HEK293 (cell line): Measurements from ENCODE around the gene NF2.

Experiments used
- CTCF ChIA-PET: fragments of 350-600 bp; formaldehyde crosslinking; extraction: SDS; loops from one replicate; lab custom pipeline; 2021; ENCODE audit warnings: antibody characterized with exemption; lab: Yijun Ruan, JAX
- POLR2A ChIA-PET: fragments of 300-600 bp; formaldehyde crosslinking; extraction: SDS; loops from one replicate; lab custom pipeline; 2020; ENCODE audit warnings: antibody characterized with exemption, inconsistent platforms; lab: Yijun Ruan, JAX
- H3K27ac ChIP-seq: fragments of 200-500 bp; sonication (Bioruptor generic); 2 replicates; pipeline ENCODE4 v1.5.1; 2014; ENCODE audit warnings: low read depth, low read length, control low read depth, inconsistent platforms; ENCODE audit errors: extremely low read depth
- H3K36me3 ChIP-seq, 2 experiments: fragments of 200-500 bp in 1 of 2; sonication (Bioruptor generic) in 1 of 2; 1 replicate in 1 of 2; 2 replicates in 1 of 2; pipeline ENCODE4 v1.5.1; 2014 to 2017; ENCODE audit warnings: inconsistent platforms in 2 of 2, low read length in 2 of 2; ENCODE audit not compliant: control insufficient read depth in 2 of 2, insufficient read depth in 1 of 2
- H3K4me1 ChIP-seq: fragments of 200-500 bp; sonication (Bioruptor generic); 2 replicates; pipeline ENCODE4 v1.5.1; 2014; ENCODE audit warnings: mild to moderate bottlenecking, low read length, inconsistent platforms; ENCODE audit not compliant: control insufficient read depth, insufficient read depth
- H3K4me3 ChIP-seq: 2 replicates; pipeline ENCODE4 v1.5.1; 2011; ENCODE audit warnings: low read depth, mild to moderate bottlenecking, control low read depth, low read length, moderate library complexity
- H3K9me3 ChIP-seq: fragments of 200-500 bp; sonication (Bioruptor generic); 2 replicates; pipeline ENCODE4 v1.5.1; 2014; ENCODE audit warnings: low read depth, low read length, inconsistent platforms; ENCODE audit not compliant: control insufficient read depth, insufficient read depth
- CTCF ChIP-seq: fragments of 450-650 bp; formaldehyde crosslinking; IDR thresholded peaks from 2 replicates; pipeline ENCODE4 v1.5.1; 2016; ENCODE audit warnings: missing biosample characterization, missing genetic modification characterization
- FEZF1 ChIP-seq: fragments of 450-650 bp; formaldehyde crosslinking; IDR thresholded peaks from 2 replicates; pipeline ENCODE4 v1.5.1; 2016; ENCODE audit warnings: missing biosample characterization, missing genetic modification characterization
- GLIS1 ChIP-seq: fragments of 450-650 bp; formaldehyde crosslinking; IDR thresholded peaks from 2 replicates; pipeline ENCODE4 v1.5.1; 2016; ENCODE audit warnings: missing biosample characterization, missing genetic modification characterization
- GLIS2 ChIP-seq: fragments of 450-650 bp; formaldehyde crosslinking; IDR thresholded peaks from 2 replicates; pipeline ENCODE4 v1.5.1; 2016; ENCODE audit warnings: missing biosample characterization, missing genetic modification characterization
- KLF9 ChIP-seq: fragments of 450-650 bp; formaldehyde crosslinking; IDR thresholded peaks from 2 replicates; pipeline ENCODE4 v1.5.1; 2016; ENCODE audit warnings: missing biosample characterization, missing genetic modification characterization, low read depth
- PATZ1 ChIP-seq: fragments of 450-650 bp; formaldehyde crosslinking; IDR thresholded peaks from 2 replicates; pipeline ENCODE4 v1.5.1; 2016; ENCODE audit warnings: missing biosample characterization, missing genetic modification characterization
- ZIC2 ChIP-seq: fragments of 450-650 bp; formaldehyde crosslinking; IDR thresholded peaks from 2 replicates; pipeline ENCODE4 v1.5.1; 2016; ENCODE audit warnings: missing biosample characterization, missing genetic modification characterization
- ZNF169 ChIP-seq: fragments of 450-650 bp; formaldehyde crosslinking; IDR thresholded peaks from 2 replicates; pipeline ENCODE4 v1.5.1; 2016; ENCODE audit warnings: missing biosample characterization, missing genetic modification characterization
- ZNF202 ChIP-seq: fragments of 450-650 bp; formaldehyde crosslinking; IDR thresholded peaks from 2 replicates; pipeline ENCODE4 v1.5.1; 2016; ENCODE audit warnings: missing biosample characterization, missing genetic modification characterization, borderline replicate concordance
- ZNF24 ChIP-seq: fragments of 450-650 bp; formaldehyde crosslinking; IDR thresholded peaks from 2 replicates; pipeline ENCODE4 v1.5.1; 2016; ENCODE audit warnings: missing biosample characterization, missing genetic modification characterization
- ZNF521 ChIP-seq: fragments of 450-650 bp; formaldehyde crosslinking; IDR thresholded peaks from 2 replicates; pipeline ENCODE4 v1.5.1; 2017; ENCODE audit warnings: missing biosample characterization, mild to moderate bottlenecking, missing genetic modification characterization
- ZNF530 ChIP-seq: fragments of 450-650 bp; formaldehyde crosslinking; IDR thresholded peaks from 2 replicates; pipeline ENCODE4 v1.5.1; 2016; ENCODE audit warnings: low read depth, missing biosample characterization, missing genetic modification characterization
- ZNF623 ChIP-seq: fragments of 450-650 bp; formaldehyde crosslinking; IDR thresholded peaks from 2 replicates; pipeline ENCODE4 v1.5.1; 2016; ENCODE audit warnings: missing biosample characterization, missing genetic modification characterization
- ZNF776 ChIP-seq: fragments of 450-650 bp; formaldehyde crosslinking; IDR thresholded peaks from 2 replicates; pipeline ENCODE4 v1.5.0; 2017; ENCODE audit warnings: missing biosample characterization, missing genetic modification characterization, borderline replicate concordance
- TF ChIP-seq, protein P1 (sequence below): fragments of 450-650 bp; formaldehyde crosslinking; conservative IDR thresholded peaks from 2 replicates; pipeline ENCODE4 v1.5.1; 2016; ENCODE audit warnings: low read depth, missing biosample characterization, missing genetic modification characterization
- TF ChIP-seq, protein P2 (sequence below): fragments of 450-650 bp; formaldehyde crosslinking; IDR thresholded peaks from 2 replicates; pipeline ENCODE4 v1.5.1; 2017; ENCODE audit warnings: missing biosample characterization, missing genetic modification characterization
- TF ChIP-seq, protein P3 (sequence below): fragments of 450-650 bp; formaldehyde crosslinking; IDR thresholded peaks from 2 replicates; pipeline ENCODE4 v1.5.1; 2017; ENCODE audit warnings: missing biosample characterization, missing genetic modification characterization

The NF2 gene

DNA sequence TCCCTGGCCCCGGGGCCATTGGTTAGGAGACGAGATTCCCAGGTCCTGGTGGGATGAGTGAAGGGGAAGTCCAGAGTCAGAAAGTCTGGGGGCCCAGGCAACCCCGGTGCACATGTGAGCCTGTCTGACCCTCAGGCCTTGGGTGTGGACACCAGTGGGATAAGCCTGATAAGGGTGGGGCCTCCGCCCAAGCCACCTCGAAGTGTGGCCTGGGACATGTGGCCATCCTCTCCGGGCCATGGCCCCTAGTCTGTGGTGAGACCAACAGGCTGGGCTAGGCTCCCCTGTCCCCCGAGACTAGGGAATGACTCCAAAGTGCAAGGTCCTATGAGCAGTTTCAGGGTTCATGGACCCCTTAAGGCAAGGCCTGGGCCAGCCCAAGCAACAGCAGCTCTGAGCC, 122.7 kb downstream of the NF2 start (continued):
- TF ChIP-seq ZNF202 (tag by site-specific recombination): no peak
- no peak for TF ChIP-seq ZNF776 (tag by site-specific recombination)
- TF ChIP-seq, protein P1, sequence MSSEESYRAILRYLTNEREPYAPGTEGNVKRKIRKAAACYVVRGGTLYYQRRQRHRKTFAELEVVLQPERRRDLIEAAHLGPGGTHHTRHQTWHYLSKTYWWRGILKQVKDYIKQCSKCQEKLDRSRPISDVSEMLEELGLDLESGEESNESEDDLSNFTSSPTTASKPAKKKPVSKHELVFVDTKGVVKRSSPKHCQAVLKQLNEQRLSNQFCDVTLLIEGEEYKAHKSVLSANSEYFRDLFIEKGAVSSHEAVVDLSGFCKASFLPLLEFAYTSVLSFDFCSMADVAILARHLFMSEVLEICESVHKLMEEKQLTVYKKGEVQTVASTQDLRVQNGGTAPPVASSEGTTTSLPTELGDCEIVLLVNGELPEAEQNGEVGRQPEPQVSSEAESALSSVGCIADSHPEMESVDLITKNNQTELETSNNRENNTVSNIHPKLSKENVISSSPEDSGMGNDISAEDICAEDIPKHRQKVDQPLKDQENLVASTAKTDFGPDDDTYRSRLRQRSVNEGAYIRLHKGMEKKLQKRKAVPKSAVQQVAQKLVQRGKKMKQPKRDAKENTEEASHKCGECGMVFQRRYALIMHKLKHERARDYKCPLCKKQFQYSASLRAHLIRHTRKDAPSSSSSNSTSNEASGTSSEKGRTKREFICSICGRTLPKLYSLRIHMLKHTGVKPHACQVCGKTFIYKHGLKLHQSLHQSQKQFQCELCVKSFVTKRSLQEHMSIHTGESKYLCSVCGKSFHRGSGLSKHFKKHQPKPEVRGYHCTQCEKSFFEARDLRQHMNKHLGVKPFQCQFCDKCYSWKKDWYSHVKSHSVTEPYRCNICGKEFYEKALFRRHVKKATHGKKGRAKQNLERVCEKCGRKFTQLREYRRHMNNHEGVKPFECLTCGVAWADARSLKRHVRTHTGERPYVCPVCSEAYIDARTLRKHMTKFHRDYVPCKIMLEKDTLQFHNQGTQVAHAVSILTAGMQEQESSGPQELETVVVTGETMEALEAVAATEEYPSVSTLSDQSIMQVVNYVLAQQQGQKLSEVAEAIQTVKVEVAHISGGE (tag by site-specific recombination): no peak

GRCh38 chr22:29726512-29727130, 123.2 kb downstream of the NF2 start:
- Histone ChIP-seq H3K36me3 (peaks cover 0 to 3% of the 10 kb centered on the region in 2 experiments; a peak in 1 of 3 replicates), H3K4me1 (no peaks in the 10 kb centered on the region), H3K9me3 (no peaks in the 10 kb centered on the region), H3K4me3 (no peak overlapping the region), H3K27ac (no peak overlapping the region)
- ChIA-PET CTCF (interaction anchor here (0.6 to 1.4 kb wide), 5 partner anchors 9 to 469 kb away, joined by 3 to 9 read pairs (median 3); no protein-coding TSS in a partner anchor), POLR2A (no interaction called here)
- TF ChIP-seq ZNF169: no peak
- TF ChIP-seq KLF9 (tag by site-specific recombination): 0 out of 2 replicates have a peak, but pooled peaks have one; percentile 15
- TF ChIP-seq ZNF24 (tag by site-specific recombination): 0 out of 2 replicates have a peak, but pooled peaks have one; percentile 23
- TF ChIP-seq PATZ1: 0 out of 2 replicates have a peak, but pooled peaks have one; percentile 17

GRCh38 chr22:29727131-29727523, 123.7 kb downstream of the NF2 start:
- Histone ChIP-seq H3K9me3 (no peaks in the 10 kb centered on the region), H3K4me1 (no peaks in the 10 kb centered on the region), H3K4me3 (no peak overlapping the region), H3K36me3 (peaks cover 0 to 3% of the 10 kb centered on the region in 2 experiments; a peak in 1 of 3 replicates), H3K27ac (no peak overlapping the region)
- POLR2A ChIA-PET: no interaction called here
- 0 out of 2 replicates have a peak, but pooled peaks have one; percentile 13 for TF ChIP-seq CTCF
- TF ChIP-seq, protein P2, sequence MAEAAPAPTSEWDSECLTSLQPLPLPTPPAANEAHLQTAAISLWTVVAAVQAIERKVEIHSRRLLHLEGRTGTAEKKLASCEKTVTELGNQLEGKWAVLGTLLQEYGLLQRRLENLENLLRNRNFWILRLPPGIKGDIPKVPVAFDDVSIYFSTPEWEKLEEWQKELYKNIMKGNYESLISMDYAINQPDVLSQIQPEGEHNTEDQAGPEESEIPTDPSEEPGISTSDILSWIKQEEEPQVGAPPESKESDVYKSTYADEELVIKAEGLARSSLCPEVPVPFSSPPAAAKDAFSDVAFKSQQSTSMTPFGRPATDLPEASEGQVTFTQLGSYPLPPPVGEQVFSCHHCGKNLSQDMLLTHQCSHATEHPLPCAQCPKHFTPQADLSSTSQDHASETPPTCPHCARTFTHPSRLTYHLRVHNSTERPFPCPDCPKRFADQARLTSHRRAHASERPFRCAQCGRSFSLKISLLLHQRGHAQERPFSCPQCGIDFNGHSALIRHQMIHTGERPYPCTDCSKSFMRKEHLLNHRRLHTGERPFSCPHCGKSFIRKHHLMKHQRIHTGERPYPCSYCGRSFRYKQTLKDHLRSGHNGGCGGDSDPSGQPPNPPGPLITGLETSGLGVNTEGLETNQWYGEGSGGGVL (tag by site-specific recombination): peak; percentile 86; the same call in 1 of the 2 replicates
- 0 out of 2 replicates have a peak, but pooled peaks have one; percentile 12 for TF ChIP-seq PATZ1
- peak; percentile 79 for TF ChIP-seq GLIS2
- TF ChIP-seq ZIC2: peak; percentile 54; the same call in 1 of the 2 replicates
- TF ChIP-seq, protein P3, sequence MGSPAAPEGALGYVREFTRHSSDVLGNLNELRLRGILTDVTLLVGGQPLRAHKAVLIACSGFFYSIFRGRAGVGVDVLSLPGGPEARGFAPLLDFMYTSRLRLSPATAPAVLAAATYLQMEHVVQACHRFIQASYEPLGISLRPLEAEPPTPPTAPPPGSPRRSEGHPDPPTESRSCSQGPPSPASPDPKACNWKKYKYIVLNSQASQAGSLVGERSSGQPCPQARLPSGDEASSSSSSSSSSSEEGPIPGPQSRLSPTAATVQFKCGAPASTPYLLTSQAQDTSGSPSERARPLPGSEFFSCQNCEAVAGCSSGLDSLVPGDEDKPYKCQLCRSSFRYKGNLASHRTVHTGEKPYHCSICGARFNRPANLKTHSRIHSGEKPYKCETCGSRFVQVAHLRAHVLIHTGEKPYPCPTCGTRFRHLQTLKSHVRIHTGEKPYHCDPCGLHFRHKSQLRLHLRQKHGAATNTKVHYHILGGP (tag by site-specific recombination): no peak
- no peak for TF ChIP-seq ZNF530 (tag by site-specific recombination)
- TF ChIP-seq ZNF623 (tag by site-specific recombination): no peak
- no peak for TF ChIP-seq ZNF521 (tag by site-specific recombination)
- peak; percentile 86 for TF ChIP-seq GLIS1 (tag by site-specific recombination)
- TF ChIP-seq FEZF1 (tag by site-specific recombination): no peak
- CTCF ChIA-PET: interaction anchor here (0.6 to 1.4 kb wide), 3 partner anchors 9 to 469 kb away, joined by 3 read pairs; no protein-coding TSS in a partner anchor
